Mesothelial cell of epicardium (in vitro differentiated cells): Measurements from ENCODE around the gene SHC3. TPM values are rescaled to one million over a fixed set of nuclear protein-coding genes. Genes with fewer than 3 reads are reported as not detected.

Experiments used
- DNase-seq, 2 experiments: peaks; one replicate each; pipeline ENCODE4 v3.0.0; 2021; ENCODE audit warnings: low spot score in 2 of 2; ENCODE audit not compliant: unreplicated experiment in 2 of 2
- H3K27ac Mint-ChIP-seq: 2 replicates; pipeline ENCODE4 v1.8.0; 2021; ENCODE audit warnings: mixed read lengths
- H3K27me3 Mint-ChIP-seq: 2 replicates; pipeline ENCODE4 v1.8.0; 2021; ENCODE audit warnings: low read depth, mixed read lengths
- H3K36me3 Mint-ChIP-seq: 2 replicates; pipeline ENCODE4 v1.8.0; 2021; ENCODE audit warnings: mixed read lengths
- H3K4me1 Mint-ChIP-seq: 2 replicates; pipeline ENCODE4 v1.8.0; 2021; ENCODE audit warnings: mixed read lengths
- H3K4me3 Mint-ChIP-seq: 2 replicates; pipeline ENCODE4 v1.8.0; 2021; ENCODE audit warnings: mild to moderate bottlenecking, moderate library complexity, mixed read lengths
- H3K9me3 Mint-ChIP-seq: 2 replicates; pipeline ENCODE4 v1.8.0; 2021; ENCODE audit warnings: mixed read lengths
- CTCF ChIP-seq: fragments of 200-600 bp; sonication (generic); IDR thresholded peaks from one replicate; pipeline ENCODE4 v1.5.0; 2021; ENCODE audit warnings: antibody characterized with exemption; ENCODE audit not compliant: unreplicated experiment
- total RNA-seq: library from RNA; stranded (reverse); gene quantifications from 3 replicates; pipeline ENCODE4 v1.2.1, GENCODE V29; 2021

Gene SHC3
- total RNA-seq, 1 donor from 2014 or later, result 2.1 TPM

DNA sequence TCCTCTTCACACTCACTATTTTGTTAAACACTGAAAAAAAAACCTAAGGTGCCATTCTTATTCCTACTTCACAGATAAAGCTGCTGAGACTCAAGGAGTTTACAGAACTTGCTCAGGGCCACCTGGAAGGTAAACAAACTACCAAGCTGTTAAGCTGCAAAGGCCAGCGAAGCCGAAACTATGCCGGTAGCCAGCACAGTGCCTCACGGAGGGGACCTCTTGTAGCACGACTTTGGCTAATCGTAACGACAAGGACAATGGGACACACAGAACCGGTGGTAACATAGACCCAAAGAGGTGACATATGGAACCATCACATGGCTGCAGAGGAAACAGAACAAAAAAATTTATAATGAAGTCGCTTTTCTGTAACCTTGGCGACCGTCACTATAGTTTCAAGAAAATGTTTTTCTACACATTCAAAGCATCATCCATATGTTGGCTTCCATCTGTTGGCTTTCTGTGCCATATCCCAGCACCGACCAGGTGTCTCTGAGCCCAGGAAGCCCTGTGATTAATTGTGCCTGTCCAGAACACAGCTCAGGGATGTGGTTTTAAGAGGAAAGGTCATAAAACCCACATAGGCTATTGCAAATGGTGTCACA, 127.1 kb downstream of the SHC3 start:
- no peaks in the 10 kb centered on the region for H3K36me3 Mint-ChIP-seq
- H3K27me3 Mint-ChIP-seq, result no peaks in the 10 kb centered on the region
- H3K4me3 Mint-ChIP-seq, result no peak overlapping the region
- H3K27ac Mint-ChIP-seq, result no peak overlapping the region
- H3K9me3 Mint-ChIP-seq, result no peaks in the 10 kb centered on the region
- peaks cover 5% of the 10 kb centered on the region for H3K4me1 Mint-ChIP-seq
- no peak for DNase-seq
- TF ChIP-seq CTCF, result no peak

DNA sequence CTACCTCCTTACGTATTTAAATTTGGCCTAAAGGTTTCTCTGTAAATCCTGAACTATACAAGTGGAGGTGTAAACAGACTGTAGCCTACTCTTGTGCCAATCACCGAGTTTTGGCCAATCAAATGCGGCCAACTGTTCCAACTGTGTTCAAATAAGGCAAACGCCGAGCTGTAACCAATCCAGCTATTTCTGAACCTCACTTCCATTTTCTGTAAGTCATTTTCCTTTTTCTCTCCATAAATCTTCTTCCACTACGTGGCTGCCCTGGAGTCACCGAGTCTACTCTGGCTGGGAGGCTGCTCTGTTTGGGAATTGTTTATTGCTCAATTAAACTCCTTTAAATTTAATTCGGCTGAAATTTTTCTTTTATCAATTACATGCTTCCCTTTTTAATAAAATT, 129.0 kb downstream of the SHC3 start:
- H3K36me3 Mint-ChIP-seq, result no peaks in the 10 kb centered on the region
- TF ChIP-seq CTCF, result no peak
- H3K9me3 Mint-ChIP-seq, result no peaks in the 10 kb centered on the region
- no peak overlapping the region for H3K27ac Mint-ChIP-seq
- H3K27me3 Mint-ChIP-seq, result no peaks in the 10 kb centered on the region
- no peak overlapping the region for H3K4me3 Mint-ChIP-seq
- no peak for DNase-seq
- peaks cover 5% of the 10 kb centered on the region for H3K4me1 Mint-ChIP-seq

DNA sequence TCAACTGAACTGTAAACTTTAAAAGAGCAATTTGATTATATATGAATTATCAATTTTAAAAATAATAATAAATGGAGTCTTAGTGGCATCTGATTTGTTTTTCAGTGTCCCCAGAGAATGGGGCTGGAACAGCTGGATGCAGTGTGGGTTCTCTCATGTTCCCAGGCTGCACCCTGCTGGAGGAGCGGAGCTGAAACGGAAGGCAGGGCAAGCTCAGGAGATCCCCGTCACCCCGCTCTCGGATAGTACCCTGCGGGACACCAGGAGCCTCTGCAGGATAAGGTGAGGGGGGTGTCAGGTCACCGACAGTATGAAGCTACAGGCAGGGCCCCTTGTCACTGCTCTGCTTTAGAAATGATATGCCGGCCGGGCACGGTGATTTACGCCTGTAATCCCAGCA, 130.0 kb downstream of the SHC3 start:
- peaks cover 5% of the 10 kb centered on the region for H3K4me1 Mint-ChIP-seq
- no peak overlapping the region for H3K4me3 Mint-ChIP-seq
- no peak for DNase-seq
- H3K27ac Mint-ChIP-seq, result no peak overlapping the region
- TF ChIP-seq CTCF, result no peak
- no peaks in the 10 kb centered on the region for H3K27me3 Mint-ChIP-seq
- no peaks in the 10 kb centered on the region for H3K9me3 Mint-ChIP-seq
- H3K36me3 Mint-ChIP-seq, result no peaks in the 10 kb centered on the region

DNA sequence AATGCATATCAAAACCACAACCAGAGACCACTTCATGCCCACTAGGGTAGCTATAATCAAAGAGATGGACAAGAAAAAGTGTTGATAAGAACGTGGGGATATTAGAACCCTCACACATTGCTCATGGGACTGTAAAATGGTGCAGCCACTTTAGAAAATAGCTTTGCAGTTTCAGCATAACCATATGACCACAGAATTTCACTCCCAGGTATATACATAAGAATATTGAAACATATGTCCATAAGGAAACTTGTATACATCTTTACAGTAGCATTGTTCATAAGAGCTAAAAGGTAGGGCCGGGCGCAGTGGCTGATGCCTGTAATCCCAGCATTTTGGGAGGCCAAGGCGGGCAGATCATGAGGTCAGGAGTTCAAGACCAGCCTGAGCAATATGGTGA, 131.0 kb downstream of the SHC3 start:
- H3K4me1 Mint-ChIP-seq, result peaks cover 5% of the 10 kb centered on the region
- H3K9me3 Mint-ChIP-seq, result no peaks in the 10 kb centered on the region
- no peak overlapping the region for H3K4me3 Mint-ChIP-seq
- no peak for DNase-seq
- no peak for TF ChIP-seq CTCF
- H3K27ac Mint-ChIP-seq, result no peak overlapping the region
- no peaks in the 10 kb centered on the region for H3K27me3 Mint-ChIP-seq
- H3K36me3 Mint-ChIP-seq, result no peaks in the 10 kb centered on the region

- Mint-ChIP-seq H3K9me3 (no peaks in the 10 kb centered on the region), H3K36me3 (no peaks in the 10 kb centered on the region), H3K27ac (no peak overlapping the region), H3K27me3 (no peaks in the 10 kb centered on the region), H3K4me3 (no peak overlapping the region), H3K4me1 (peaks cover 5% of the 10 kb centered on the region)
- no peak for TF ChIP-seq CTCF
- DNase-seq, result no peak
These were observed 131.8 kb downstream of the SHC3 start for GRCh38 chr9:89046832-89047231.

DNA sequence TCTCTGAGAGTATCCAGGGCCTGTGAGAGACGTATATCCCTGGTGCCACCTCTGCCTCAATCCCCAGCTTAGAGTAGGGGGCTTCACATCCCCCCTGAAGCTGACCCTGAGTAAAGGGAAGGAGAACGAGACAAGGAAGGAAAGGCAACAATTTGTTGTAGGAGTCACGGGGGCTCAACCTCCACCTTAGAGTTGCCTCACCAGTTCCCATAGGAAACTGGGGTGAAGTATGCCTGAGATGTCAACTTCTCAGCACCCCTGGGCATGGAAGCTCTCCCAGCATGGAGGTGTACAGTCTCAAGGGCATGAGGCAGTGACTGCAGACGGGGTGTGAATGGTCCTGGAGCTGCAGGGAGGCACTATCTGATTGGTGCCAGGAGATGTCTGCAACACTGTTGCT, 133.7 kb downstream of the SHC3 start:
- no peak for DNase-seq
- Mint-ChIP-seq H3K36me3 (no peaks in the 10 kb centered on the region), H3K9me3 (no peaks in the 10 kb centered on the region), H3K27me3 (no peaks in the 10 kb centered on the region), H3K4me1 (peaks cover 5% of the 10 kb centered on the region), H3K4me3 (no peak overlapping the region), H3K27ac (no peak overlapping the region)
- no peak for TF ChIP-seq CTCF
